Hepatocyte (in vitro differentiated cells): ENCODE measurements around the gene MRRF. TPM values are rescaled to one million over a fixed set of nuclear protein-coding genes. Genes with fewer than 3 reads are reported as not detected.

Experiments used
- DNase-seq: peaks from one replicate; pipeline ENCODE4 v3.0.0-alpha.2; 2016; ENCODE audit warnings: low spot score
- H2AFZ ChIP-seq: fragments of 200-600 bp; sonication (generic); 2 replicates; pipeline ENCODE4 v1.6.0; 2016; ENCODE audit warnings: antibody characterized with exemption, mild to moderate bottlenecking
- H3K27ac ChIP-seq: fragments of 200-600 bp; sonication (generic); 2 replicates; pipeline ENCODE4 v1.5.1; 2016; ENCODE audit warnings: mild to moderate bottlenecking
- H3K27me3 ChIP-seq: fragments of 200-600 bp; sonication (generic); 2 replicates; pipeline ENCODE4 v1.6.1; 2016
- H3K36me3 ChIP-seq: fragments of 200-600 bp; sonication (generic); replicated peaks from 2 replicates; pipeline ENCODE4 v1.5.1; 2016; ENCODE audit warnings: low read depth; ENCODE audit not compliant: insufficient read depth
- H3K4me1 ChIP-seq: fragments of 200-600 bp; sonication (generic); 2 replicates; pipeline ENCODE4 v1.5.1; 2016; ENCODE audit warnings: mild to moderate bottlenecking, moderate library complexity; ENCODE audit not compliant: insufficient read depth
- H3K4me2 ChIP-seq: fragments of 200-600 bp; sonication (generic); 2 replicates; pipeline ENCODE4 v1.6.0; 2016
- H3K4me3 ChIP-seq: fragments of 200-600 bp; sonication (generic); 2 replicates; pipeline ENCODE4 v1.5.1; 2016; ENCODE audit warnings: mild to moderate bottlenecking
- H3K79me2 ChIP-seq: fragments of 200-600 bp; sonication (generic); 2 replicates; pipeline ENCODE4 v1.6.0; 2017; ENCODE audit warnings: mild to moderate bottlenecking
- H3K9me2 ChIP-seq: fragments of 200-600 bp; sonication (generic); replicated peaks from 2 replicates; pipeline ENCODE4 v1.6.0; 2017; ENCODE audit warnings: mild to moderate bottlenecking; ENCODE audit not compliant: insufficient read depth
- H3K9me3 ChIP-seq: fragments of 200-600 bp; sonication (generic); 2 replicates; pipeline ENCODE4 v1.5.1; 2016; ENCODE audit warnings: low read depth, mild to moderate bottlenecking
- H4K20me1 ChIP-seq: fragments of 200-600 bp; sonication (generic); 2 replicates; pipeline ENCODE4 v1.6.0; 2016; ENCODE audit warnings: mild to moderate bottlenecking; ENCODE audit not compliant: insufficient read depth, poor library complexity, severe bottlenecking
- CTCF ChIP-seq: fragments of 200-600 bp; sonication (generic); IDR thresholded peaks from 2 replicates; pipeline ENCODE4 v1.5.1; 2016; ENCODE audit warnings: antibody characterized with exemption, mild to moderate bottlenecking; ENCODE audit not compliant: poor library complexity
- EZH2 ChIP-seq: fragments of 200-600 bp; sonication (generic); IDR thresholded peaks from 2 replicates; pipeline ENCODE4 v1.6.1; 2016; ENCODE audit warnings: antibody characterized with exemption, mild to moderate bottlenecking, borderline replicate concordance
- EZH2phosphoT487 ChIP-seq: fragments of 200-600 bp; sonication (generic); IDR thresholded peaks from one replicate; pipeline ENCODE4 v1.6.1; 2018; ENCODE audit warnings: antibody characterized with exemption, mild to moderate bottlenecking, low read depth, moderate library complexity; ENCODE audit not compliant: unreplicated experiment, severe bottlenecking
- WGBS: methylation state at CpG from one replicate; pipeline ENCODE4 v1.1.6; 2016; ENCODE audit warnings: low lambda C conversion rate; ENCODE audit errors: missing lambda C conversion rate; 5-methylcytosine and 5-hydroxymethylcytosine counted together
- polyA plus RNA-seq: library from polyadenylated mRNA; unstranded; fragments of >200 nt; fragmentation: Nextera tagmentation; extraction: Ambion mirVana; gene quantifications from 2 replicates; pipeline ENCODE4 v1.2.1, GENCODE V29; 2016
- total RNA-seq: library from RNA; depleted of rRNA; stranded (reverse); fragments of >200 nt; gene quantifications from 2 replicates; pipeline ENCODE4 v1.2.3, GENCODE V29; 2014

The MRRF gene
- total and polyA plus RNA-seq, 2 experiments from 2014 or later = 26.8 to 32.9 TPM

GRCh38 chr9:122333169-122333808 lies 68.6 kb downstream of the MRRF start:
- no peak for TF ChIP-seq EZH2phosphoT487
- no peak for TF ChIP-seq EZH2
- no peak for TF ChIP-seq CTCF
- Histone ChIP-seq H3K79me2 (no peaks in the 10 kb centered on the region), H3K27me3 (peaks cover 25% of the 10 kb centered on the region), H3K4me3 (no peak overlapping the region), H3K27ac (no peak overlapping the region), H3K9me2 (no peaks in the 10 kb centered on the region), H3K4me1 (no peaks in the 10 kb centered on the region), H4K20me1 (no peaks in the 10 kb centered on the region), H2AFZ (no peak overlapping the region), H3K4me2 (no peak overlapping the region), H3K36me3 (no peaks in the 10 kb centered on the region), H3K9me3 (no peaks in the 10 kb centered on the region)
- no peak for DNase-seq
- 90% methylated on average over 10 of the region's 10 CpGs for WGBS

GRCh38 chr9:122334916-122335315 lies 70.2 kb downstream of the MRRF start:
- H3K4me2 ChIP-seq = no peak overlapping the region
- no peaks in the 10 kb centered on the region for H3K79me2 ChIP-seq
- H2AFZ ChIP-seq = no peak overlapping the region
- TF ChIP-seq CTCF (no peak), EZH2 (no peak)
- no peak overlapping the region for H3K27ac ChIP-seq
- H3K9me2 ChIP-seq = no peaks in the 10 kb centered on the region
- H3K36me3 ChIP-seq = no peaks in the 10 kb centered on the region
- WGBS = 88% methylated on average over 4 of the region's 4 CpGs
- H3K4me3 ChIP-seq = no peak overlapping the region
- peaks cover 42% of the 10 kb centered on the region for H3K27me3 ChIP-seq
- H3K4me1 ChIP-seq = no peaks in the 10 kb centered on the region
- no peak for DNase-seq
- H4K20me1 ChIP-seq = no peaks in the 10 kb centered on the region
- H3K9me3 ChIP-seq = no peaks in the 10 kb centered on the region

- H3K36me3 ChIP-seq = no peaks in the 10 kb centered on the region
- H2AFZ ChIP-seq = no peak overlapping the region
- TF ChIP-seq CTCF (no peak), EZH2phosphoT487 (no peak), EZH2 (no peak)
- H3K27ac ChIP-seq = no peak overlapping the region
- peaks cover 42% of the 10 kb centered on the region for H3K27me3 ChIP-seq
- no peaks in the 10 kb centered on the region for H3K9me3 ChIP-seq
- H4K20me1 ChIP-seq = no peaks in the 10 kb centered on the region
- WGBS = 92% methylated on average over 5 of the region's 5 CpGs
- no peaks in the 10 kb centered on the region for H3K79me2 ChIP-seq
- H3K4me1 ChIP-seq = no peaks in the 10 kb centered on the region
- H3K4me3 ChIP-seq = no peak overlapping the region
- no peak for DNase-seq
- H3K4me2 ChIP-seq = no peak overlapping the region
- no peaks in the 10 kb centered on the region for H3K9me2 ChIP-seq
Measured at GRCh38 chr9:122336189-122336588, 71.5 kb downstream of the MRRF start.
